ENCODE measurements around the gene LRGUK. TPM values are rescaled to one million over a fixed set of nuclear protein-coding genes. Genes with fewer than 3 reads are reported as not detected.

Gene LRGUK
- total RNA-seq, 4 donors from 2014 or later = 0.07 to 1.0 (median 0.63) TPM

GRCh38 chr7:134140889-134141867 lies 14.0 kb downstream of the LRGUK start:
- H3K27ac ChIP-seq = no peak overlapping the region

GRCh38 chr7:134141868-134142264 lies 14.7 kb downstream of the LRGUK start:
- no peaks in the 10 kb centered on the region for H3K4me1 ChIP-seq
- no peak for ATAC-seq
- no peaks in the 10 kb centered on the region for H3K36me3 ChIP-seq
- H3K27ac ChIP-seq = no peak overlapping the region
- no peak for TF ChIP-seq EP300 (IDR thresholded peaks at IDR 0.05)
- TF ChIP-seq CTCF (IDR thresholded peaks at IDR 0.05) = no peak
- no peak for TF ChIP-seq POLR2AphosphoS5 (IDR thresholded peaks at IDR 0.05)
- no peak for TF ChIP-seq POLR2A (IDR thresholded peaks at IDR 0.05)
- no peaks in the 10 kb centered on the region for H3K9me3 ChIP-seq
- no peaks in the 10 kb centered on the region for H3K27me3 ChIP-seq
- H3K4me3 ChIP-seq = no peak overlapping the region
- WGBS, 2 donors (ENCODE audit: low coverage in 1 of 2) = 62% methylated on average over 4 of the region's 5 CpGs; no CpG with 5 or more reads in 1 of the 2 donors

More at GRCh38 chr7:134140889-134141867, 14.0 kb downstream of the LRGUK start:
- no peak for TF ChIP-seq EP300 (IDR thresholded peaks at IDR 0.05)
- peak; percentile 65 to 89 (median 73) for TF ChIP-seq CTCF (IDR thresholded peaks at IDR 0.05)
- TF ChIP-seq POLR2A (IDR thresholded peaks at IDR 0.05) = no peak
- TF ChIP-seq POLR2AphosphoS5 (IDR thresholded peaks at IDR 0.05) = no peak
- Histone ChIP-seq H3K27me3 (no peaks in the 10 kb centered on the region), H3K9me3 (no peaks in the 10 kb centered on the region), H3K4me1 (no peaks in the 10 kb centered on the region), H3K36me3 (no peaks in the 10 kb centered on the region), H3K4me3 (no peak overlapping the region)
- 62 to 71% methylated on average over 11 to 12 of the region's 18 CpGs for WGBS, 2 donors (ENCODE audit: low coverage in 1 of 2)
- peak; percentile 51 for ATAC-seq

- H3K27me3 ChIP-seq = no peaks in the 10 kb centered on the region
- no peak overlapping the region for H3K4me3 ChIP-seq
- H3K9me3 ChIP-seq = peaks cover 0 to 6% (median 0%) of the 10 kb centered on the region in 3 donors
- no peak overlapping the region for H3K27ac ChIP-seq
- WGBS, 2 donors (ENCODE audit: low coverage in 1 of 2) = 57 to 67% methylated on average over 3 of the region's 3 CpGs
- H3K36me3 ChIP-seq = no peaks in the 10 kb centered on the region
- ATAC-seq = no peak
- no peaks in the 10 kb centered on the region for H3K4me1 ChIP-seq
- TF ChIP-seq EP300 (IDR thresholded peaks at IDR 0.05) = no peak
Measured at GRCh38 chr7:134153493-134154136, 26.5 kb downstream of the LRGUK start.

GRCh38 chr7:134154581-134155130 lies 27.5 kb downstream of the LRGUK start:
- no peak for TF ChIP-seq CTCF (IDR thresholded peaks at IDR 0.05)
- TF ChIP-seq EP300 (IDR thresholded peaks at IDR 0.05) = no peak
- no peak for ATAC-seq
- Histone ChIP-seq H3K4me3 (no peak overlapping the region), H3K27me3 (no peaks in the 10 kb centered on the region), H3K9me3 (peaks cover 0 to 6% (median 0%) of the 10 kb centered on the region in 3 donors), H3K36me3 (no peaks in the 10 kb centered on the region), H3K4me1 (no peaks in the 10 kb centered on the region), H3K27ac (no peak overlapping the region)
- 75 to 92% methylated on average over 2 of the region's 2 CpGs for WGBS, 2 donors (ENCODE audit: low coverage in 1 of 2)

GRCh38 chr7:134155206-134155605 lies 28.1 kb downstream of the LRGUK start:
- ATAC-seq = no peak
- 71 to 75% methylated on average over 2 of the region's 2 CpGs for WGBS, 2 donors (ENCODE audit: low coverage in 1 of 2)
- no peaks in the 10 kb centered on the region for H3K4me1 ChIP-seq
- peaks cover 0 to 6% (median 0%) of the 10 kb centered on the region in 3 donors for H3K9me3 ChIP-seq
- H3K4me3 ChIP-seq = no peak overlapping the region
- TF ChIP-seq POLR2A (IDR thresholded peaks at IDR 0.05) = no peak
- H3K36me3 ChIP-seq = no peaks in the 10 kb centered on the region
- H3K27ac ChIP-seq = no peak overlapping the region
- H3K27me3 ChIP-seq = no peaks in the 10 kb centered on the region
